COLO668 (cell line): ENCODE data around the gene SUGT1.

Experiments used
- DNase-seq: peaks from one replicate; lab custom pipeline; 2025; ENCODE audit not compliant: unreplicated experiment; lab: John Stamatoyannopoulos, UW

SUGT1 gene

GRCh38 chr13:52736891-52737290, 84.3 kb downstream of the SUGT1 start:
- no peak for DNase-seq

- DNase-seq, result no peak
These were observed 84.8 kb downstream of the SUGT1 start for GRCh38 chr13:52737451-52737850.

GRCh38 chr13:52737965-52738364, 85.3 kb downstream of the SUGT1 start:
- no peak for DNase-seq

GRCh38 chr13:52738719-52739467, 86.3 kb downstream of the SUGT1 start:
- DNase-seq, result no peak

GRCh38 chr13:52739468-52740071, 86.9 kb downstream of the SUGT1 start, which contains the start of gene CNMD:
Gene CNMD, minus strand, starts transcription at chr13:52739820. Its CDS starts 119 bp downstream, at chr13:52739701.
- DNase-seq, result no peak

- DNase-seq, result no peak
These were observed 90.9 kb downstream of the SUGT1 start for GRCh38 chr13:52743569-52743968.

GRCh38 chr13:52743988-52744387, 91.4 kb downstream of the SUGT1 start:
- DNase-seq, result no peak

- DNase-seq, result no peak
These were observed 92.3 kb downstream of the SUGT1 start for GRCh38 chr13:52744842-52745375.

GRCh38 chr13:52746141-52746540, 93.5 kb downstream of the SUGT1 start:
- DNase-seq, result no peak

- DNase-seq, result peak; percentile 27
These were observed 96.8 kb downstream of the SUGT1 start for GRCh38 chr13:52749419-52749818.
